Measurements from ENCODE around the gene IQCK.

GRCh38 chr16:19896951-19897350 is 178.9 kb downstream of the IQCK start:
- TF ChIP-seq CTCF (IDR thresholded peaks at IDR 0.05) = no peak
- no peak for TF ChIP-seq POLR2A (IDR thresholded peaks at IDR 0.05)
- TF ChIP-seq POLR2AphosphoS5 (IDR thresholded peaks at IDR 0.05) = no peak
